WERI-Rb-1 (cell line): ENCODE data around the gene RBP3.

Source experiments
- DNase-seq: peaks from one replicate; pipeline ENCODE4 v3.0.0-alpha.2; 2020
- H3K27ac ChIP-seq: fragments of 250-450 bp; sonication (Bioruptor Pico); 2 replicates; pipeline ENCODE4 v1.5.1; 2020; ENCODE audit warnings: mild to moderate bottlenecking, moderate library complexity
- H3K27me3 ChIP-seq: fragments of 250-450 bp; sonication (Bioruptor Pico); 2 replicates; pipeline ENCODE4 v1.5.1; 2021; ENCODE audit warnings: mild to moderate bottlenecking, low read depth, moderate library complexity; ENCODE audit not compliant: insufficient read depth, severe bottlenecking
- H3K36me3 ChIP-seq: fragments of 250-450 bp; sonication (Bioruptor Pico); 2 replicates; pipeline ENCODE4 v1.5.1; 2020; ENCODE audit warnings: mild to moderate bottlenecking, moderate library complexity
- H3K4me3 ChIP-seq: 2 replicates; pipeline ENCODE4 v1.5.1; 2011; ENCODE audit warnings: low read depth, mild to moderate bottlenecking, control low read depth, low read length
- H3K9me3 ChIP-seq: fragments of 250-450 bp; sonication (Bioruptor Pico); 2 replicates; pipeline ENCODE4 v1.5.1; 2021; ENCODE audit warnings: mild to moderate bottlenecking, moderate library complexity; ENCODE audit not compliant: severe bottlenecking
- TF ChIP-seq, protein P1 (sequence below): IDR thresholded peaks from 2 replicates; pipeline ENCODE4 v1.5.1; 2011; ENCODE audit warnings: low read depth, mild to moderate bottlenecking, control low read depth, inconsistent platforms, low read length

The RBP3 gene

DNA sequence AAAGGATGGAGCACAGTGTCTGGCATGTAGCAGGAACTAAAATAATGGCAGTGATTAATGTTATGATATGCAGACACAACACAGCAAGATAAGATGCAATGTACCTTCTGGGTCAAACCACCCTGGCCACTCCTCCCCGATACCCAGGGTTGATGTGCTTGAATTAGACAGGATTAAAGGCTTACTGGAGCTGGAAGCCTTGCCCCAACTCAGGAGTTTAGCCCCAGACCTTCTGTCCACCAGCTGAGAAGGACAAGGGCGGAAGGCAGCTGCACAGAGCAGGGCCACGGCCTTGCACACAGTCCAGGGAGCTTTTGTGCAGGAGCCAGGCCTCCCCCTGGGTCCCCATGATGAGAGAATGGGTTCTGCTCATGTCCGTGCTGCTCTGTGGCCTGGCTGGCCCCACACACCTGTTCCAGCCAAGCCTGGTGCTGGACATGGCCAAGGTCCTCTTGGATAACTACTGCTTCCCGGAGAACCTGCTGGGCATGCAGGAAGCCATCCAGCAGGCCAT lies at the start of gene RBP3:
RBP3 (plus strand) TSS at position 226 of the 514 bp plus-strand sequence; CDS start at position 348, 122 bp downstream.
- peak within 1 kb of the TSS; percentile 80 for H3K4me3 ChIP-seq
- H3K36me3 ChIP-seq = peaks cover 38% of the 10 kb centered on the region
- TF ChIP-seq, protein P1, sequence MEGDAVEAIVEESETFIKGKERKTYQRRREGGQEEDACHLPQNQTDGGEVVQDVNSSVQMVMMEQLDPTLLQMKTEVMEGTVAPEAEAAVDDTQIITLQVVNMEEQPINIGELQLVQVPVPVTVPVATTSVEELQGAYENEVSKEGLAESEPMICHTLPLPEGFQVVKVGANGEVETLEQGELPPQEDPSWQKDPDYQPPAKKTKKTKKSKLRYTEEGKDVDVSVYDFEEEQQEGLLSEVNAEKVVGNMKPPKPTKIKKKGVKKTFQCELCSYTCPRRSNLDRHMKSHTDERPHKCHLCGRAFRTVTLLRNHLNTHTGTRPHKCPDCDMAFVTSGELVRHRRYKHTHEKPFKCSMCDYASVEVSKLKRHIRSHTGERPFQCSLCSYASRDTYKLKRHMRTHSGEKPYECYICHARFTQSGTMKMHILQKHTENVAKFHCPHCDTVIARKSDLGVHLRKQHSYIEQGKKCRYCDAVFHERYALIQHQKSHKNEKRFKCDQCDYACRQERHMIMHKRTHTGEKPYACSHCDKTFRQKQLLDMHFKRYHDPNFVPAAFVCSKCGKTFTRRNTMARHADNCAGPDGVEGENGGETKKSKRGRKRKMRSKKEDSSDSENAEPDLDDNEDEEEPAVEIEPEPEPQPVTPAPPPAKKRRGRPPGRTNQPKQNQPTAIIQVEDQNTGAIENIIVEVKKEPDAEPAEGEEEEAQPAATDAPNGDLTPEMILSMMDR = no peak
- no peaks in the 10 kb centered on the region for H3K27me3 ChIP-seq
- H3K27ac ChIP-seq = peak within 1 kb of the TSS; percentile 91
- DNase-seq = peak; percentile 93
- H3K9me3 ChIP-seq = no peaks in the 10 kb centered on the region

DNA sequence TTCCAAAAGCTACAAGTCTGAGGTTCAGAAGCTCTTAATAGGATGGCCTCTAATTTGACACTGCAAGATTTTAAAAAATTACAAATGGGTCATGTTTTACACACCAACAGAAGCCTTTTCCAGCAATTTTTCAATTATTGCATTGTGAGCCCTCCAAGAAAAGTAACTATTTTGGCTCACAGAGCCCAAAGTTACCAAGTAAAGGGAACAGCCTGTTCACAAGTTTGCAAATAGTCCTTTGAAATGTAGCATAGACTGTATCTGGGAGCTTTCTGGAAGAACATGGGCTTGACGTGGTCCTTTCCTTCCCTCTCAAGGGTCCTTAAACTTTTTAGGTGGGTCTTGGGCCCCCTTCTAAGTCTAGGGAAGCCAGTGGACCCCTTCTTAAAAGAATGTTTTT lies 49.4 kb upstream of the RBP3 start:
- no peaks in the 10 kb centered on the region for H3K27me3 ChIP-seq
- no peak for DNase-seq

DNA sequence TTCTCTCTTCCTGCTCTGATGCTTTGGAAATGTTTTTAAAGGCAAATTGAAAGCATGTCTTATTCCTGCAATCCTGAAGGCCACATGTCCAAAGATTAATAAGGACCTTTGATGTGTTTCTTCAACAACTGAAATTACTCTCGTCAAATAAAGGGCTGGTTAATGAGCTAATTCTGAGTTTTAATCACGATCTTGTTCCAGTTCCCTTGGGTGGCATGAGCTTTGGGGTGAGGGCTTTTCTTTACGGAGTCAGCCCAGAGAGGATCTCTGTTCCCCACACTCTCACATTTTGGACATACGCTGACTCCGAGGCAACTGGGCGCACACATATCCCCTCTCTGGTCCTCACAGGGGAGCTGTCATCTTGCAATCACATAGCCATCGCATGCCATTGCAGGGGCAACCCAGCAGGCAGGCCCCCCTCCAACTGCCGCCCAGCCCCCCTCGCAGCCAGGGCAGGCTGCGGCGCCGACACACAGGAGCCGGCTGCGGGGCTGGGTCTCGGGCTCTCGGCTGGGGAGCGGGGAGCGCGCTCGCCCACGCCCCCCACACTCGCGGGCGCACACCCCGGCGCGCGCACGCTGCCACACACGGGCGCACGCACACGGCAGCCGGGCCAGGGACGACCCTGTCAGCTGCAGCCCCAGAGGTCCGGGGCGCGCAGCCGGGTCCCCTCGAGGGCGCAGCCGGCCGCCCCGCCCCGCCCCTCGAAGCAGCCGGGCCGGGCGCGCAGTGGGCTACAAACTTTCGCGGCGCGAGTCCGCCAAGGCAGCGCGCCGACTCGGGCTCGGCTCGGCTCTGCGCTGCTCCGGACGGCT lies 48.3 kb upstream of the RBP3 start, which contains the start of gene GDF10:
GDF10 (plus strand) TSS at position 587 of the 818 bp plus-strand sequence. CDS start 455 bp downstream, outside the sequence.
- no peak for DNase-seq
- Histone ChIP-seq H3K4me3 (peak within 1 kb of the TSS; percentile 62), H3K27ac (peak within 1 kb of the TSS; percentile 38; the same call in 1 of the 2 replicates), H3K9me3 (no peaks in the 10 kb centered on the region), H3K36me3 (no peaks in the 10 kb centered on the region), H3K27me3 (no peaks in the 10 kb centered on the region)
- TF ChIP-seq, protein P1 = no peak

More for the DNA sequence above, 49.4 kb upstream of the RBP3 start:
- H3K27ac ChIP-seq = no peak overlapping the region
- H3K36me3 ChIP-seq = no peaks in the 10 kb centered on the region
- TF ChIP-seq, protein P1 = no peak
- H3K9me3 ChIP-seq = no peaks in the 10 kb centered on the region
- no peak overlapping the region for H3K4me3 ChIP-seq

DNA sequence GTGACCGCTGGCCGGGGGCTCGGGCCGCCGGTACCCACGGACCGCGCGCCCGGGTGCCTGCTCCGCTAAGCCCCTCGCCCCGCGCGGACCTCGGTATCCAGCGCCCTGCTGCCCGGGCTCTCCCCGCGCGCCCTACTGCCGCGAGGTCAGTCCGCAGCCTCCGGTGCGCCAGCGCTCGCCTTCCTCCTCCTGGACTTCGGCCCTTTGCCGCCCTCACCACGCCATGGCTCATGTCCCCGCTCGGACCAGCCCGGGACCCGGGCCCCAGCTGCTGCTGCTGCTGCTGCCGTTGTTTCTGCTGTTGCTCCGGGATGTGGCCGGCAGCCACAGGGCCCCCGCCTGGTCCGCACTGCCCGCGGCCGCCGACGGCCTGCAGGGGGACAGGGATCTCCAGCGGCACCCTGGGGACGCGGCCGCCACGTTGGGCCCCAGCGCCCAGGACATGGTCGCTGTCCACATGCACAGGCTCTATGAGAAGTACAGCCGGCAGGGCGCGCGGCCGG lies 47.7 kb upstream of the RBP3 start:
- no peaks in the 10 kb centered on the region for H3K27me3 ChIP-seq
- peak overlapping the region; percentile 38; the same call in 1 of the 2 replicates for H3K27ac ChIP-seq
- TF ChIP-seq, protein P1 = peak; percentile 51
- peak; percentile 47 for DNase-seq
- H3K9me3 ChIP-seq = no peaks in the 10 kb centered on the region
- no peaks in the 10 kb centered on the region for H3K36me3 ChIP-seq
- H3K4me3 ChIP-seq = peak overlapping the region; percentile 62

DNA sequence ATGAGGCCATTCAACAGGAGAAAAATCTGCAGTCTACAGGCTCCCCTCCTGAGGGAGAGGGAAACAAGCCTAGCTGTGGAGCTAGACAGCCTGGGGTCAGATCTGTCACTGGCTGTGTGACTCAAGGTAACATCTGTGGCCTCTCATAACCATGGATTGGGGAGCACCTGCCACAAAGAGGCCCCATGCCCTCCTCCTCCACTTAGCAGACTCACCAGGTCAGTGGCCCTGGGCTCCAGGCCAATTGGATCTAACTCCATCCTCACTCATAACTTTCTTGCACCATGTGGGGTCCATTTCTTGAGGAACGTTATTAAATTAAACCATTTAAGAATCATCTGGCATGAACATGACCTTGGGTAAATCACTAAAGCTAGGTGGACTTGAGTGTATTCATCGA lies 46.3 kb upstream of the RBP3 start:
- Histone ChIP-seq H3K27me3 (no peaks in the 10 kb centered on the region), H3K4me3 (no peak overlapping the region), H3K9me3 (no peaks in the 10 kb centered on the region), H3K27ac (no peak overlapping the region), H3K36me3 (no peaks in the 10 kb centered on the region)
- no peak for DNase-seq
- TF ChIP-seq, protein P1 = no peak
